Esophagus mucosa (tissue), 1 donor: ENCODE measurements around the gene NDUFB8. TPM values are rescaled to one million over a fixed set of nuclear protein-coding genes. Genes with fewer than 3 reads are reported as not detected.

Experiments
- ATAC-seq: fragments of 200-7000 bp; cut with Tn5 transposase; one replicate; pipeline ENCODE4 v1.9.1; 2020
- total RNA-seq: library from RNA; stranded (reverse); gene quantifications from one replicate; pipeline ENCODE4 v1.2.4, GENCODE V29; 2023
- donor health status: DM: yes; HTN: yes; CAD: no.

NDUFB8 gene
- total RNA-seq, 1 donor from 2014 or later, result 144 TPM

- ATAC-seq, result no peak
These were observed 22.9 kb downstream of the NDUFB8 start for GRCh38 chr10:100506596-100507356.

GRCh38 chr10:100505164-100505563 is 24.5 kb downstream of the NDUFB8 start:
- no peak for ATAC-seq

- ATAC-seq, result no peak
These were observed 25.6 kb downstream of the NDUFB8 start for GRCh38 chr10:100504096-100504495.

GRCh38 chr10:100502926-100503494 is 26.7 kb downstream of the NDUFB8 start:
- ATAC-seq, result no peak

- no peak for ATAC-seq
These were observed 28.2 kb downstream of the NDUFB8 start for GRCh38 chr10:100501423-100501822.

- ATAC-seq, result no peak
These were observed 31.6 kb downstream of the NDUFB8 start for GRCh38 chr10:100498059-100498458.

GRCh38 chr10:100496567-100496966 is 33.1 kb downstream of the NDUFB8 start:
- ATAC-seq, result no peak

- ATAC-seq, result no peak
These were observed 39.1 kb downstream of the NDUFB8 start for GRCh38 chr10:100490531-100490930.

- no peak for ATAC-seq
These were observed 40.3 kb downstream of the NDUFB8 start for GRCh38 chr10:100489396-100489795.

GRCh38 chr10:100487529-100487928 is 42.1 kb downstream of the NDUFB8 start:
- ATAC-seq, result no peak

- ATAC-seq, result no peak
These were observed 43.7 kb downstream of the NDUFB8 start for GRCh38 chr10:100485801-100486495.

GRCh38 chr10:100485366-100485765 is 44.3 kb downstream of the NDUFB8 start:
- ATAC-seq, result no peak

GRCh38 chr10:100483876-100484666 is 45.6 kb downstream of the NDUFB8 start:
- no peak for ATAC-seq

- ATAC-seq, result peak; percentile 5
These were observed 46.9 kb downstream of the NDUFB8 start for GRCh38 chr10:100482834-100483185.

- peak; percentile 68 for ATAC-seq
These were observed 47.4 kb downstream of the NDUFB8 start for GRCh38 chr10:100482181-100482833.

GRCh38 chr10:100481462-100482081 is 48.1 kb downstream of the NDUFB8 start:
- ATAC-seq, result peak; percentile 96

GRCh38 chr10:100480002-100480401 is 49.7 kb downstream of the NDUFB8 start:
- ATAC-seq, result no peak

GRCh38 chr10:100479037-100479436 is 50.6 kb downstream of the NDUFB8 start:
- no peak for ATAC-seq

- ATAC-seq, result no peak
These were observed 51.7 kb downstream of the NDUFB8 start for GRCh38 chr10:100477970-100478369.
